ENCODE measurements around the gene LRCH3.
A peak's percentile ranks its signal among the peaks of the same experiment; 100 is the strongest.

Gene LRCH3

DNA sequence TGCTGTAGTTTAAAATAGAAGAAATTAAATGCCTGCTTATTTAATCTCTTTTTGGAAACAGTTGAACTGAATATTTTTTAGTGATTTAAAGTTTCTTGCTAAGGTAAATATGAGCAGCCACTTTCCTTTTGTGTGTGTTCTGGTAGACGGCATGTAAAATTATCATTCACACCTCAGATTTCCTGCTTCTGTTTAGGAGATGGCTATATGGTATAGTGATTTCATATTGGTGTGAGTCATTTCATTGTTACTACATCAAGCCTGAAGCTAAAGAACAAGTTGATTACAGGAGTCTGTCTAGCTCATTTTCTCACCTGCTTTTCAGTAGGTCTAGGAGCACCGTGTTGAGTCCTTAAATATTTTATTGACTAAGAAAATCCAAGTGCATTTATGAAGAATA is 2.2 kb downstream of the LRCH3 start:
- no peak for DNase-seq (ENCODE audit: low spot score)

DNA sequence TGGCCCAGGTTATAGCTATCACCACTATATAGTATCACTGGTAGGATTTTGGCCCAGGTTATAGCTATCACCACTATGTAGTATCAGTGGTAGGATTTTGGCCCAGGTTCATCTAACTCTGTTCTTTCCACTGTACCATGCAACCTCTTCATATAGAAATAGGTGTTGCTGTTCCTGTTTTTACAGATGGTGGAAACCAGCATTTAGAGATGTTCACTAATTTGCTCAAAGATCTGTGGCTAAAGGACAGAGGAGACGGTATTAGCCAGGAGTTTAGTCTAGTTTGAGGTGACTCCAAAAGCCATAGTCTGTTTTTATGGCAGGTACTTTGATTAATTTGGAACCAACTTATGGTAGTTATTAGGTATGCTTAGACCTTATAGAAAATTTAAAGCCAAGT is 3.1 kb downstream of the LRCH3 start:
- DNase-seq (ENCODE audit: low spot score) = no peak

DNA sequence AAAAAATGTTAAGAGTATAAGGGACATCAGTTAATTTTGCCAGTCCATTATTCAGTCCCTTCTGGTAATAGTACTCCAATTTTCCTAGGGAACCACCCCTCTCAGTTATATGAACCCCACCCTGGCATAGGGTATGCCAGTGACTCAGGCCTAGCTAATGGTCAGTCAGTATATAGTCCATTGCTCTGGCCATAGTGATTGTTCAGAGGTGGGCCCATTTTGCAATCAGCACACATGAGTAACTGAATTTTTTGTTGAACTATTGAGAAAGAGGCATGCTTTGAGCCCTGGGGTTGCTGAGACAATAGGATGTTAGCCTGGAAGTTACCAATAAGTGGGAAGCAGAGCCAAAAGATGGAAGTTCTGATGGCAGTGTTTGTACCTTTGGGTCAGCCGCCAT is 4.1 kb downstream of the LRCH3 start:
- no peak for DNase-seq (ENCODE audit: low spot score)

DNA sequence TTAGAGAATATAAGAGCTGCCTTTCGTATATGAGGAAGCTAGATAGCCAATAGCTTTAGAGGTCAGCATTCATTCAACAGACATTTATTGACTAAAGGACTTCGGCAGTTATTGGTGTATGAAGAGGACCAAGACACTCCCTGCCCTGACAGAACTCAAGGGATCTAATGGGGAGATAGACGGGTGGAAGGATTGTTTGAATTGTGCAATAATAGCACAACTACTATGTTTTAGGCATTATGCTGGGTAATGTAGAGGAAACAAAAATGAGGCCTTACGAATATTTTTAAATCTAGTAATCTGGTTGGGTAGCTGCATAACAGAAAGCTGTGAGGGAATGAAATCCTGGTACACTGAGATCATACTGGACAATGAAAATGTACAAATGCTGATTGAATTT is 5.0 kb downstream of the LRCH3 start:
- DNase-seq (ENCODE audit: low spot score) = no peak

DNA sequence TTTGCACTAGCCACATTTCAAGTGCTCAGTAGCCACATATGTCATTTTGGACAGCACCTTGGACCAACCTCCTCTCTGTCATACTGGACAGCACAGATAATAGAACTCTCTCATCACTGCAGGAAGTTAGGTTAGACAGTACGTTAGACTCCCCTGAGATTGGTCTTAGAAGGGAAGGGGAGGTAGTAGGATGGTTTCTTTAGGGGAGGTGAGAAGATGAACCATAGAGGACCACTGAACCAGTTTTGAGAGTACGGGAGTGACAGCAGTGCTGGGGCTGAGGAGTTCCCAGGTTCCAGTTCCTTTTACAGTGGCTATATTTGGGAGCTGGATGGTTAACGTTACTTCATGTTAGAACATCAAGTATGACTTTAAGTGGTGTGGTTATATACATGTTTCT is 7.8 kb downstream of the LRCH3 start:
- no peak for DNase-seq (ENCODE audit: low spot score)

DNA sequence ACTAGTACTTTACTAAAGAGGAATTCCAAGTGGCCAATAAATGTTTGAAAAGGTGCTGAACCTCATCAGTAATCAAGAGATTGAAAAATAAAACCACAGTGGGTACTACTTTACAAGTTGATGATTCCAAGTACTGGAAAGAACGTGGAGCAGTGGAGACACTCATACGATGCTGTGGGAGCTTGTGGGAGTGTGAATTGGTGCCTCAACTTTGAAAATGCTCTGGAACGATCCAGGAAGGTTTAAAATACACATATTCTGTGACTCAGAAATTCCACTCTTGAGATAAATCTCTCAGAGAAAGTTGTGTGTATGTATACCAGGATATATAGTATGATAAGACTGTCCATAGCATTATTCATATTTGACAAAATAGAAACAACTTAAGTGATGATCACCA is 9.3 kb downstream of the LRCH3 start:
- DNase-seq (ENCODE audit: low spot score) = no peak

DNA sequence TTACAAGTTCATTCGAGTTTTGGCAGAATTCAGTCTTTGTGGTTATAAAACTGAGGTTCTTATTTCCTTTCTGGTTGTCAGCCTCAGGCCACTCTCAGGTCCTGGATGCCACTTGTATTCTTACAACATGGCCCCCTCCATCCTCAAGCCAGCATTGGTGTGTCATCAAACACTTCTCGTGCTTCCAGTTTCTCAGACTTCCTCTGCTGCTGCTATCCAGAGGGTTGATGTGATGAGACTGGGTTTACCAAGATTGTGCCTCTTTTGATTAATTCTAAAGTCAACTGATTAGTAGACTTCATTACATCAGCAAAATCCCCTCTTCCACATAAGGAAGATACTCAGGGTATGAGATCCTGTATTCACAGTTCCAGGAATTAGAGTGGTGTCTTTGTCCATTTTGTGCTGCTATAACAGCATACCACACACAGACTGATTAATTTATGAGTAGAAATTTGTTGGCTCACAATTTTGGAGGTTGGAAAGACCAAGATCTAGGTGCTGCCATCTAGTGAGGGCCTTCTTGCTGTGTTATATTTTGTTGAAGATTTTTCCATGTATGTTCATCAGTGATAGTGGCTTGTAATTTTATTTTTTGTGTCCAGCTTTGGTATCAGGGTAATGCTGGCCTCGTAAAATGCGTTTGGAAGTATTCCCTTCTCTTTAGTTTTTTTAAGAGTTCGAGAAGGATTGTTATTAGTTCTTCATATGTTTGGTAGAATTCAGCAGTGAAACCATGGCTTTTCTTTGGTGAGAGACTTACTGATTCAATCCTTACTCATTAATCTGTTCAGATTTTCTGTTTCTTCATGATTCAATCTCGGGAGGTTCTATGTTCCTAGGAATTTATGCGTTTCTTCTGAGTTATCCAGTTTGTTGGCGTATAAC is 11.1 kb downstream of the LRCH3 start:
- no peak for DNase-seq (ENCODE audit: low spot score)

DNA sequence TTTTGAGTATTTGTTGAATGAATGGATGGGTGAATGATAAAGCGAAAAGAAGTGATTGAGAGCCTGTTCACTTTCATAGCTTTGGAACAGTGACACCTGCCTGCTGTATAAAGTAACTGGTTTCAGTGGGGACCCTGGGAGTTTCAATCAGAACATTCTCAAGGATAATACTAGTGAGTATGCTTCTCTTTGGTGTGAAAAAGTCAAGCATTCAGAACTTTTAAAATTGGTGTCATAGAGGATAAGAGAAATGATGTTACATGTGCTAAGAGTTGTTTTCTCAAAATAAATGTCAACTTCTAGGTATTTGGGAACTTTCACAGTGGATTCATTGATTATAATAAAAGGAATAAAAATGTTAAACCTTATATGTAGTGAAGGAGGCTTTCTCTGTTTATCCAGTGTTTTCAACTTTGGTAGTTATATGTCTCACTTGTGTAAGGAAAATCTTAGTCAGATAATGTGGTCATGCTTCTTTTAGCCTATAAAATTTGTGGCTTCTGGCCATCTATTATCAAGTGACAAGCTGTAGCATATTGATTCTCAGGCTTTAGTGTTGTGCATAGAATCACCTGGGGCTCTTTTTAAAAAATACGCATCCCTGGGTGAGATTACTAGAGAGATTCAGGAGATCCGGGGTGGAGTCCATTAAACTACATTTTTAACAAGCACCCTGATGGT is 11.9 kb downstream of the LRCH3 start:
- no peak for DNase-seq (ENCODE audit: low spot score)

DNA sequence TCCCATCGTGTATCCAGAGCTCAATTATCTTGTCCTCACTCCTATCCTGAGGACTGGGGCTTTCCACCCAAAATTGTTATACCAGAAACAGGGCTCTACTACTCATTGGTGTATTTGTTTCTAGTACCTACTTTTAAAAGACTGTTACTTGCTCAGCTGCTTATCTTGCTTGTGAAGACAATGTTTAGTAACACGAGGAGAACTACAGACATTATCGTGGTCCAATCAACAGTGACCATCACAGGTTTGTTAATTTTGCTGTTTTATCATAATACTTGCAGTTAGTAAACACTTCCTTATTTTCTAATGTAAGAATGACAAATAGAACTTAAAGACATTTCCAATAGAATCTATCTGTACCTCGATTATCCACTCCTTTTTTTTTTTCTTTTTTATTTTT is 13.5 kb downstream of the LRCH3 start:
- no peak for DNase-seq (ENCODE audit: low spot score)

DNA sequence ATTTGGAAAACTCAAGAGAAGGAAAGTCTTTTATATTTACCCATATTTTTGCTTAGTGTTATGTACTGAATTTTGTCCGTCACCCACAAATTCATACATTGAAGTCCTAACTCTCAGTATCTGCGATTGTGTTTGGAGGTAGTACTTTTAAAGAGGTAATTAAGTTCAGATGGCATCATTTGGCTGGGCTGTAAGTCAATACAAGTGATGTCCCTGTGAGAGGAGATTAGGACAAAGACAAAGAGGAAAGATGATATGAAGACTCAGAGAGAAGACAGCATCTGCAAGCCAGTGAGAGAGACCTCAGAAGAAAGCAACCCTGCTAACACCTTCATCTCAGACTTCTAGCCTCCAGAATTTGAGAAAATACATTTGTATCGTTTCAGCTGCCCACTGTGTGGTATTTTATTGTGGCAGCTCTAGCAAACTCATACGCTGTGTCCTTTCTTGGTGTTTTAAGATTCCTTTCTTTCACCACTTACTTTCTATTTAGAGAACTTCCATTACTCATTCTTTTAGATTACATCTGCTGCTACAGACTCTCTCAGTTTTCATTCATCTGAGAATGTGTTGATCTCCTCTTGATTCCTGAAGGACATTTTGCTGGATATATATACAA is 17.0 kb downstream of the LRCH3 start:
- no peak for DNase-seq (ENCODE audit: low spot score)

DNA sequence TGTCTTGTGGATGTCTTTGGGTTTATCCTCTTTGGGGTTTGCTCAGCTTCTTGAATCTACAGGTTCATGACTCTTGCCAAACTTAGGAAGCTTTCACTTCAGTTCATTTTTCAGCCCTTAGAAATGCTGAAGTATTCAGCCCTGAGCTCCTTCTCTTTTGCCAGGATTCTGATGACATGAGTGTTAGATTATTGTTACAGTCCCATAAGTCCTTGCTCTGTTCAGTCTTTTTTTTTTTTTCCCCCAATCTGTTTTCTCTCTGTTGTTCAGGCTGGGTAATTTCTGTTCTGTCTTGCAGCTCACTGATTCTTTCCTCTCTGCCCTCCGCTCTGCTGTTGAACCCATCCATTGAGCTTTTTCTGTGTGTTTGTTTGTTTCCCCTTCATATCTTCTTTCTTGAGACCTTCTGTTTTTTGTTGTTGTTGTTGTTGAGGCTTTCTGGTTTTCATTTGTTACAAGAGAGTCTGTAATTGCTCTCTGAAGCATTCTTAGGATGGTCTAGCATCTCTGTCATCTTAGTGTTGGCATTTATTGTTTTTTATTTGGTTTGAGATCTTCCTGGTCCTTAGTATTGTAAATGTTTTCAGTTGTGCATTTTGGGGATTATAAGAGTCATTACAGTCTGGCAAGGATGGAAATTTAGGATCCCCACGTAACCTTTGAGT is 18.4 kb downstream of the LRCH3 start:
- DNase-seq (ENCODE audit: low spot score) = no peak

DNA sequence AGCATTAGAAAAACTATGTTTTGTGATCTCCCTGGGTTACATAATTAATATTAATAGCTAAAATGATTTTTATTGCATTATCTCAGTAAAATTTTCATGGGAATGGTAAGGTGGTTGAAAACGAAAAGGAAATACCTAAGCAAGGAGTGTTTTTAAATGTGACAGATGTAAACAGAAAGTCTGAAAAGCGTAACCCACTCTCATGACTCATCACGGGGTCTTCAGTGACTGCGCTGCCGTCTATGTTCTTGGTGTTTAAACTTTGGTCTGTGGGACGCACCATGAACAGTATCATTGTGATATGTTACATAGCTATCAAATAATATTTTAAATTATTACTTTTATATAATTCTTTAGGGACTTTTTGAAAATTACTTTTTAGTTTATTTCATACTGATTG is 19.8 kb downstream of the LRCH3 start:
- no peak for DNase-seq (ENCODE audit: low spot score)

DNA sequence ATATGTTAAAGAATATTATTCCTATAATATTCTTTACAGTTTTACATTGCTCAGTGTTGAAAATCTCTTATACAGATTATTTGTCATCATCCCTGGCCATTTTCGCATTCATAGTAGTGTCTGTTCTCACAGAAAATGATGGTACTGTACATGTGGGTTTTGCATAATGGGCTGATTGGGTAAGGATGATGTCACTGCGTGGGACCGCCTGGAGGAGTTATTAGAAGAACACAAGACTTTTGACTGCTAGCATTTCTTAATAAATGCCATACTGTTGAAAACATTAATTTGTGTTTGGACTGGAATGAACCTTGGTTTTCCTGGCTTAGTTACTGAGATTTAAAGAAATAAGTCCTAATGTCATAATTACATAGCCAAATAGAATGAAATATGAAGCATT is 20.3 kb downstream of the LRCH3 start:
- DNase-seq (ENCODE audit: low spot score) = no peak

DNA sequence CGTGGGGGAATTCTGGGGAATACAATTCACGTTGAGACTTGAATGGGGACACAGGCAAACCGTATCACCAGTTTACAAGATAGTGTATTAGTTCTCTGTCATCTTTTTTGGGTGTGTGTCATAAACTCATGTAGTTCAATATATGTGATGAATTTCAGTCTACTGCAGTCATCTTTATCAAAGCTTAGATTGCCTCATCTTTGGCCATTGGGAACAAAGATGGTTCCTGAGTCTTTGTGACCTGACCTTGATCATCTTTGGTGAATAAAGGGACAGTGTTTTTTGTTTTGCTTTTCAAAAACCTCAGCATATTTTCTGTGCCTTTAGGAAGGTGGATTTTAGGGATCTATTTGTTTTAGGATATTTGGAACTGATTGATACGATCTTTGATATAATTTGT is 23.3 kb downstream of the LRCH3 start:
- DNase-seq (ENCODE audit: low spot score) = no peak

DNA sequence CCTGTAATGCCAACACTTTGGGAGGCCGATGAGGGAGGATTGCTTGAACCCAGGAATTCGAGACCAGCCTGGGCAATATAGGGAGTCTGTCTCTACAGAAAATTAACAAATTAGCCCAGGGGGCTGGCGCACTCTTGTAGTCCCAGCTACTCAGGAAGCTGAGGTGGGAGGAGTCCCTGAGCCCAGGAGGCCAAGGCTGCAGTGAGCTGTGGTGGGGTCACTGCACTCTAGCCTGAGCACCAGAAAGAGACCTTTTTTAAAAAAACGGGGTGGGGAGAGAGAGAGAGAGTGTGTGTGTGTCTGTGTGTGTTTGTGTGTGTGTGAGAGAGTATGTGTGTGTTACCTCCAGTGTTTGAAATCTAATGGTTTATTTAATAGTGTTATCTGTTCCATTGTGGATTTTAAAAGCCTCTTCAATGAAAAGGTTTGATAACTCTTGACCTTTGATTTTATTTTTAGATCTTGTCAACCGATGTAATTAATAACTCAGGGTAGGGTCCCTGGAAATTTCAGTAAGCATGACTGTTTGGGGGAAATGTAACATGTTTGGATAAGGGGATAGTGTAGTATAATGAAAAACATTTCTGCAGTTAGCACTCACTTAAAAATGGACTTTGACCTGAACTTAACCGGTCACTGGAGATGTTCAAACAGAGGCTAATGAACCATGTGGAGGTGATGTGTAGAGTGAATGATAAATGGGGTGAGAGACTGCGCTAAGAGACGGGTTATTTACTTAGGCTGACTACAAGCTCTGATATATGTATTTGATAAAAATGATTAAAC is 29.7 kb downstream of the LRCH3 start:
- no peak for DNase-seq (ENCODE audit: low spot score)

DNA sequence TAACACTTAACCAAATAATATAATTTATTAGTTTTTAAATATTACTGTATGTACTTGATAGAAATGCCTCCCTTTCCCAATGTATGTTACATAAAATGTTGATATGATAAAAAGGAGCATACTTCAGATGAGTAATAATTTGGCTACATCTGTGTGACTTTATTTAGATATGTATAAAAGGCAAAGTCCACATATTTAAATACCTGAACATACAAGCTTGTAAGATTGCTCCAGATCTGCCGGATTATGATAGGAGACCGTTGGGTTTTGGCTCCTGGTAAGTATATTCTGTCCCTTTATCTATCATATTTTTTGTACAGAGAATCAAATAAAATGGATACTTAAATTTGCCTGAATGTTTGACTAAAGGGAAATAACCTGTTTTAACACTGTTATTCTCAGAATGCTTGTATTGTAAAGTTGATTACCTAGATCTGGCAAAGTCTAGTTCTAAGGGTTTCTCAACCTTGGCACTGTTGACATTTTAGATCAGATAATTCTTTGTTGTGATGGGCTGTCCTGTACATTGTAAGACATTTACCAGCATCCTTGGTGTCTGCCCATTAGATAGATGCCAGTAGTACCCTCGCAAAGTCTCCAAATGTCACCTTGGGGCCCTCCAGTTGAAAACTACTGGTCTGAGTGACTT is 38.5 kb downstream of the LRCH3 start:
- DNase-seq (ENCODE audit: low spot score) = no peak

DNA sequence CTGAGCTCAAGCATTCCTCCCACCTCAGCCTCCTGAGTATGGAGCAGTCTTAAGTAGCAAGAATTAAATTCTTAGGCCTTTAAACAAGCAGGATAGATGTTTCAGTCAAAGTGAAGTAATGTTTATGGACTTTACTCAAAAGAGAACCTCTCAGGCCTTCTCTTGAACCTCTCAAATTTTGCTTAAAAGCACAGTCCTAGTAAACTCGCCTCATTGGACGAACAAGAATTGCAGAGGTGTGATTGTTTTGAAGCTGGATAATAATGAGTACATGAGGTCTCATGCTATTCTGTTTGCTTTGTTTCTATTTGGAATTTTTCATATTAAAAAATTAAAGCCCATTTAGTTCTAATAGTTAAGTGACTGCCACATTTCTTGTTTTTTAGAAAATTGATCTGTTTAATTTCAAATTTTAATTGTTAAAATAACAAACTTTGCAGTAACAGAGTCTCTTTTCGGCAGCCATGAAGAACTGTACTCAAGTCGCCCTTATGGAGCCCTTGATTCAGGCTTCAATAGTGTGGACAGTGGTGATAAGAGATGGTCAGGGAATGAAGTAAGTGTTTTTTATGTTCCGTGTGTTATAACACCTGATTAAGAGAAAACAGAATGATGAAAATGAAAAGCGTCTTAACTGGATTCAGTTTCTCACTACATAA is 39.4 kb downstream of the LRCH3 start:
- DNase-seq (ENCODE audit: low spot score) = no peak

DNA sequence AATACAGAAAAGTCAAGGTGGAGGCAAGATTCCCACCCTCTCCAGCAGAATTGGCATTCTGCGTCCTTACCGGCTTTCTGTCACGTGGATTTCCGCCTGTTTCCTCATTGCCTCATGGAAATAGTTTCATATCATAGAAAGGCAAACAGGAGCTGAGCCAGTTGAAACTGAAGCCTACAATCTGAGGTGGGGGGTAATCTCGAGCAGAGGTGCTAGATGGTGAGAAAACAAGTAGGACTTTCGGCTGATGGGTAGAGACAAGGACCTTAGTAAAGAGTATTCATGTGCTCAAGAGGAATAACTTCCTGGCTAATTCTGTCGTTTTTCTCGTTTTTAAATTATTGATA is 39.9 kb downstream of the LRCH3 start:
- DNase-seq (ENCODE audit: low spot score) = no peak

DNA sequence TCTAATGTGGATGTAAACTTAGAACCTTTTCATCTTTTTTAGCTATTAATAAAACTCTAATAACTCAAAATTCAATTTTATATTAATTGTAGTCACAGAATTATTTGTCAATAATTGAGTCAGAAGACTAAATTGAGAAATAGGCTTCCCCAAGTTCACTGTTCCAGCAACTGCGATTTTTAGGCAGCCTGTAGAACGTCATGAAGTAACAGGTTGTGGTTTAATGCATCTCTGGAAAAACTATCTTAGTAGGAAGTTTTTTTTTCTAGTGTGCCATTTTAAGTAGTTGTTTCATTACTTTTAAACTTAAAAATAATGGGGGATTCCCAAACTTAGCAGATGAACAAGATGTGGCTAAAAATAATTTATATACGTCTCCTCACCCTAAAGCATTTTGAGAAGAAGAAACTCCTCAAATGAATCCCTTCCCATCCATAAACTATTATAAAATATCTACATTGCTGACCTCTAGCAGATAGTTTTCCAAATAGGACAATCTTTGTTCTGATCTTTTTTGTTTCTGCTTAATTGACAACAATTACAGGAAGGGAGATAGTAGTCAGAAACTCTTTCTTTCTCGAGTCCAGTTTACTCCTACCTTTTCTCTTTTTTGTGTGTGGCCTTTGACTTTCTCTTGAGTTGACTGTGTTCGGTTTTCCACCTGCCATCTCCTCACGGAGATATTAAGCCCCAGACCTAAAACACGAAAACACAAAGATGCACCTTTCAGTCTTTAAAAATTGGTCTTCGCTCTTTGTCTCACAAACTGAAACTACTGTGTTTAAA is 43.1 kb downstream of the LRCH3 start:
- no peak for DNase-seq (ENCODE audit: low spot score)

DNA sequence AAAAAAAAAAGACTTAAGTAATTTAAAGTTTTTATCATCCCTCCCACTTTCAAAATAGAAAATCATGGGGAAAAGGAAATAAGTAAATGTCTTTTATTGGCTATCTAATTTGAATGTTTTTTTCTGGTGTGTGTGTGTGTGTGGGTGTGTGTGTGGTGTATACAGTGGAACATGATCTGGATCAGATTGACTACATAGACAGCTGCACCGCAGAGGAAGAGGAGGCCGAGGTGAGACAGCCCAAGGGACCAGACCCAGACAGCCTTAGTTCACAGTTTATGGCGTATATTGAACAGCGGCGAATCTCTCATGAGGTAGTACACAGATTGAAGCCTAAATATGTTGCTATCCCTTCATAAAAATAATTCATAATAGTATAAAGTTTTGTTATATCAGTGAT is 44.5 kb downstream of the LRCH3 start:
- peak; percentile 39 for DNase-seq (ENCODE audit: low spot score)
